IMR-90 (cell line): ENCODE data around the gene TREM1. TPM values are rescaled to one million over a fixed set of nuclear protein-coding genes. Genes with fewer than 3 reads are reported as not detected.

ENCODE experiments used
- ATAC-seq: fragments of 200-7000 bp; cut with Tn5 transposase; 2 replicates; pipeline ENCODE4 v1.9.1; 2020; ENCODE audit warnings: low read depth, mild to moderate bottlenecking, moderate library complexity
- BruUV-seq: library from RNA; stranded (reverse); fragments of 400-500 nt; replicated peaks from 2 replicates; lab custom pipeline; 2021; lab: Mats Ljungman, UMichigan
- CTCF ChIA-PET: fragments of 300-600 bp; formaldehyde crosslinking; extraction: SDS; loops from one replicate; lab custom pipeline; 2021; ENCODE audit warnings: antibody characterized with exemption; lab: Yijun Ruan, JAX
- POLR2A ChIA-PET: fragments of 300-600 bp; sonication (Branson Sonifier 250); formaldehyde crosslinking; loops from one replicate; lab custom pipeline; 2022; ENCODE audit warnings: antibody characterized with exemption; ENCODE audit not compliant: unreplicated experiment; lab: Charles Lee
- DNase-seq: peaks from one replicate; pipeline ENCODE4 v3.0.0; 2013
- H2AFZ ChIP-seq: replicated peaks from 2 replicates; pipeline ENCODE3; 2013; ENCODE audit warnings: low read length, mild to moderate bottlenecking; ENCODE audit not compliant: poor library complexity
- H2AK5ac ChIP-seq: 2 replicates; pipeline ENCODE4 v1.6.1; 2013; ENCODE audit warnings: low read depth, low read length, inconsistent platforms
- H2AK9ac ChIP-seq: replicated peaks from 2 replicates; pipeline ENCODE3; 2013; ENCODE audit warnings: mild to moderate bottlenecking, low read depth, low read length, moderate library complexity; ENCODE audit not compliant: poor library complexity
- H2BK120ac ChIP-seq: 2 replicates; pipeline ENCODE4 v1.6.1; 2013; ENCODE audit warnings: low read depth, low read length, inconsistent platforms
- H2BK15ac ChIP-seq: 3 replicates; pipeline ENCODE4 v1.6.1; 2013; ENCODE audit warnings: low read depth, low read length, inconsistent platforms
- H2BK20ac ChIP-seq: 2 replicates; pipeline ENCODE4 v1.6.1; 2013; ENCODE audit warnings: low read depth, mild to moderate bottlenecking, inconsistent platforms, low read length, moderate library complexity
- H2BK5ac ChIP-seq: 2 replicates; pipeline ENCODE4 v1.6.1; 2013; ENCODE audit warnings: mild to moderate bottlenecking, low read depth, low read length, inconsistent platforms; ENCODE audit not compliant: poor library complexity, severe bottlenecking
- H3K14ac ChIP-seq: replicated peaks from 2 replicates; pipeline ENCODE4 v1.6.1; 2013; ENCODE audit warnings: low read depth, low read length, inconsistent platforms
- H3K18ac ChIP-seq: 2 replicates; pipeline ENCODE4 v1.6.1; 2013; ENCODE audit warnings: low read depth, low read length, control low read depth
- H3K23ac ChIP-seq: 2 replicates; pipeline ENCODE4 v1.6.1; 2013; ENCODE audit warnings: low read depth, low read length, inconsistent platforms
- H3K27ac ChIP-seq: 2 replicates; pipeline ENCODE4 v1.5.1; 2013; ENCODE audit warnings: mild to moderate bottlenecking, control low read depth, low read length; ENCODE audit not compliant: insufficient read depth
- H3K27me3 ChIP-seq: 2 replicates; pipeline ENCODE4 v1.6.1; 2013; ENCODE audit warnings: low read length; ENCODE audit not compliant: control insufficient read depth, insufficient read depth
- H3K36me3 ChIP-seq: 2 replicates; pipeline ENCODE4 v1.6.1; 2013; ENCODE audit warnings: low read length, mixed read lengths; ENCODE audit not compliant: control insufficient read depth, insufficient read depth
- H3K4ac ChIP-seq: 2 replicates; pipeline ENCODE4 v1.6.1; 2013; ENCODE audit warnings: low read depth, low read length, inconsistent platforms
- H3K4me1 ChIP-seq: 2 replicates; pipeline ENCODE4 v1.6.1; 2013; ENCODE audit warnings: low read length, mixed read lengths; ENCODE audit not compliant: control insufficient read depth, insufficient read depth
- H3K4me2 ChIP-seq: 2 replicates; pipeline ENCODE4 v1.6.1; 2013; ENCODE audit warnings: low read depth, mild to moderate bottlenecking, control low read depth, low read length, moderate library complexity
- H3K4me3 ChIP-seq: 2 replicates; pipeline ENCODE4 v1.5.1; 2013; ENCODE audit warnings: low read depth, mild to moderate bottlenecking, control low read depth, low read length, moderate library complexity; ENCODE audit not compliant: insufficient read depth
- H3K56ac ChIP-seq: 2 replicates; pipeline ENCODE4 v1.6.1; 2013; ENCODE audit warnings: low read length, inconsistent platforms; ENCODE audit not compliant: insufficient read depth; ENCODE audit errors: extremely low read depth
- H3K79me1 ChIP-seq, 2 experiments: 2 replicates each; pipeline ENCODE4 v1.6.1; 2013; ENCODE audit warnings: low read length in 2 of 2, inconsistent platforms in 1 of 2, low read depth in 1 of 2
- H3K9ac ChIP-seq: 2 replicates; pipeline ENCODE4 v1.6.1; 2013; ENCODE audit warnings: low read depth, low read length, control low read depth
- H3K9me1 ChIP-seq: 2 replicates; pipeline ENCODE4 v1.6.1; 2013; ENCODE audit warnings: low read length, inconsistent platforms; ENCODE audit not compliant: insufficient read depth
- H3K9me3 ChIP-seq: 2 replicates; pipeline ENCODE4 v1.6.1; 2013; ENCODE audit warnings: low read length; ENCODE audit not compliant: control insufficient read depth, insufficient read depth
- H4K20me1 ChIP-seq: 2 replicates; pipeline ENCODE4 v1.6.1; 2013; ENCODE audit warnings: low read length, inconsistent platforms; ENCODE audit not compliant: insufficient read depth
- H4K5ac ChIP-seq: 2 replicates; pipeline ENCODE4 v1.6.1; 2013; ENCODE audit warnings: mild to moderate bottlenecking, low read depth, low read length, control low read depth
- H4K8ac ChIP-seq, 2 experiments: 2 replicates each; pipeline ENCODE4 v1.6.1; 2013; ENCODE audit warnings: low read depth in 2 of 2, low read length in 2 of 2, control low read depth in 1 of 2, inconsistent platforms in 1 of 2
- H4K91ac ChIP-seq: 2 replicates; pipeline ENCODE4 v1.6.1; 2013; ENCODE audit warnings: low read depth, low read length, inconsistent platforms; ENCODE audit not compliant: insufficient read depth
- BHLHE40 ChIP-seq: fragments of 150-350 bp; IDR thresholded peaks from 2 replicates; pipeline ENCODE4 v1.6.1; 2016; ENCODE audit warnings: mild to moderate bottlenecking, low read depth, low read length
- CEBPB ChIP-seq: IDR thresholded peaks from 2 replicates; pipeline ENCODE4 v1.6.1; 2012; ENCODE audit warnings: low read depth, low read length, improper control_type of control experiment
- CHD1 ChIP-seq: IDR thresholded peaks from 2 replicates; pipeline ENCODE4 v1.6.1; 2012; ENCODE audit warnings: low read depth, low read length, improper control_type of control experiment
- CTCF ChIP-seq: conservative IDR thresholded peaks from 2 replicates; pipeline ENCODE4 v1.5.1; 2012; ENCODE audit warnings: mild to moderate bottlenecking, low read depth, low read length, improper control_type of control experiment
- FOS ChIP-seq: fragments of 150-350 bp; IDR thresholded peaks from 2 replicates; pipeline ENCODE4 v1.6.1; 2016; ENCODE audit warnings: low read depth, low read length
- MAFK ChIP-seq: IDR thresholded peaks from 2 replicates; pipeline ENCODE4 v1.6.1; 2012; ENCODE audit warnings: low read depth, low read length, improper control_type of control experiment
- MAZ ChIP-seq: IDR thresholded peaks from 2 replicates; pipeline ENCODE4 v1.6.1; 2012; ENCODE audit warnings: low read depth, mild to moderate bottlenecking, low read length, improper control_type of control experiment, moderate library complexity, borderline replicate concordance
- MXI1 ChIP-seq: IDR thresholded peaks from 2 replicates; pipeline ENCODE4 v1.6.1; 2012; ENCODE audit warnings: low read depth, mild to moderate bottlenecking, low read length, moderate library complexity, borderline replicate concordance
- NFE2L2 ChIP-seq: fragments of 150-350 bp; IDR thresholded peaks from 2 replicates; pipeline ENCODE4 v1.6.1; 2016; ENCODE audit warnings: low read depth, mild to moderate bottlenecking, low read length
- POLR2A ChIP-seq: IDR thresholded peaks from 2 replicates; pipeline ENCODE4 v1.6.1; 2012; ENCODE audit warnings: mild to moderate bottlenecking, low read depth, low read length
- RAD21 ChIP-seq: IDR thresholded peaks from 2 replicates; pipeline ENCODE4 v1.6.1; 2012; ENCODE audit warnings: low read length, improper control_type of control experiment
- RCOR1 ChIP-seq: IDR thresholded peaks from 2 replicates; pipeline ENCODE4 v1.6.1; 2012; ENCODE audit warnings: mild to moderate bottlenecking, low read length, improper control_type of control experiment; ENCODE audit not compliant: insufficient replicate concordance
- RFX5 ChIP-seq: IDR thresholded peaks from 2 replicates; pipeline ENCODE4 v1.8.0; 2012; ENCODE audit warnings: low read depth, mild to moderate bottlenecking, low read length, moderate library complexity
- SMC3 ChIP-seq: fragments of 150-350 bp; IDR thresholded peaks from 2 replicates; pipeline ENCODE4 v1.6.1; 2016; ENCODE audit warnings: low read depth, mild to moderate bottlenecking, antibody characterized with exemption, low read length, moderate library complexity
- WGBS, 2 experiments: methylation state at CpG; one replicate each; pipeline versions ENCODE4 v1.1.5 to v1.1.7; 2013; ENCODE audit warnings: missing lambda C conversion rate in 2 of 2; ENCODE audit not compliant: insufficient read length in 1 of 2; ENCODE audit errors: extremely low coverage in 2 of 2; 5-methylcytosine and 5-hydroxymethylcytosine counted together
- dilution Hi-C: fragments of 300-500 bp; cut with HindIII; formaldehyde crosslinking; loops from one replicate; pipeline ENCODE4 v1.14.3; 2018; ENCODE audit warnings: low sequenced_read_pairs; ENCODE audit not compliant: unreplicated experiment
- in situ Hi-C: fragments of 300-500 bp; cut with MboI; formaldehyde crosslinking; loops from 3 replicates; pipeline ENCODE4 v1.14.3; 2019; ENCODE audit warnings: low sequenced_read_pairs, inconsistent platforms, mixed read lengths
- intact Hi-C: fragments of 100-400 bp; cut with micrococcal nuclease; formaldehyde crosslinking; loops from 2 replicates; pipeline ENCODE4 v1.10.0; 2022
- polyA plus RNA-seq, 3 experiments: library from polyadenylated mRNA; depleted of rRNA; stranded (reverse); fragments of >200 nt; gene quantifications; 2 replicates each; pipeline ENCODE4 v1.2.3, GENCODE V29; 2012; ENCODE audit warnings: low replicate concordance in 1 of 3
- total RNA-seq: library from RNA; depleted of rRNA; stranded (reverse); fragments of >200 nt; gene quantifications from 2 replicates; pipeline ENCODE4 v1.2.3, GENCODE V29; 2012

The TREM1 gene
- total and polyA plus RNA-seq, 2 of the 4 experiments (the other 2 are of a cell fraction) = not detected

GRCh38 chr6:41247882-41248705 lies 38.4 kb downstream of the TREM1 start:
- Histone ChIP-seq H3K4me1 (no peaks in the 10 kb centered on the region), H2AK5ac (no peak overlapping the region), H4K91ac (no peak overlapping the region), H3K56ac (no peak overlapping the region), H3K27ac (no peak overlapping the region), H3K4me2 (no peak overlapping the region), H3K14ac (no peak overlapping the region), H2AK9ac (no peak overlapping the region), H3K27me3 (no peaks in the 10 kb centered on the region), H3K18ac (no peak overlapping the region), H3K23ac (no peak overlapping the region), H3K9me3 (no peaks in the 10 kb centered on the region), H4K5ac (no peak overlapping the region), H2BK5ac (no peak overlapping the region), H2BK15ac (no peak overlapping the region), H2BK20ac (no peak overlapping the region), H2BK120ac (no peak overlapping the region), H4K8ac (no peak overlapping the region), H3K36me3 (no peaks in the 10 kb centered on the region), H3K79me1 (no peaks in the 10 kb centered on the region), H3K4me3 (no peak overlapping the region), H2AFZ (no peak overlapping the region), H4K20me1 (no peaks in the 10 kb centered on the region), H3K4ac (no peak overlapping the region), H3K9me1 (no peaks in the 10 kb centered on the region), H3K9ac (no peak overlapping the region)
- dilution Hi-C loops (no loop called here), intact Hi-C loops (no loop called here), in situ Hi-C loops (no loop called here)
- no peak for ATAC-seq
- 48% methylated on average over 5 of the region's 7 CpGs; no CpG with 5 or more reads in 1 of the 2 experiments for WGBS, 2 experiments
- CTCF ChIA-PET = no interaction called here
- POLR2A ChIA-PET = no interaction called here
- DNase-seq = no peak
- no TSS peak for BruUV-seq
- TF ChIP-seq NFE2L2 (no peak), RCOR1 (no peak), MXI1 (no peak), CEBPB (no peak), SMC3 (no peak), CTCF (no peak), MAFK (no peak), POLR2A (no peak), RFX5 (no peak), CHD1 (no peak), RAD21 (no peak), FOS (no peak), MAZ (no peak), BHLHE40 (no peak)
